Stomach smooth muscle (tissue), 2 donors: Measurements from ENCODE around the gene ZNF804A.

ENCODE experiments used
- H3K27ac ChIP-seq: one replicate; pipeline ENCODE4 v1.7.0; 2013; ENCODE audit warnings: mild to moderate bottlenecking, low read length, inconsistent platforms
- H3K27me3 ChIP-seq, 2 donors: one replicate each; pipeline ENCODE4 v1.7.0; 2013; ENCODE audit warnings: low read length in 2 of 2; ENCODE audit not compliant: insufficient read depth in 2 of 2, control insufficient read depth in 1 of 2
- H3K36me3 ChIP-seq, 2 donors: one replicate each; pipeline ENCODE4 v1.7.0; 2013; ENCODE audit warnings: low read length in 2 of 2; ENCODE audit not compliant: control insufficient read depth in 2 of 2, insufficient read depth in 2 of 2
- H3K4me1 ChIP-seq: one replicate; pipeline ENCODE4 v1.7.0; 2013; ENCODE audit warnings: low read length; ENCODE audit not compliant: control insufficient read depth, insufficient read depth
- H3K4me3 ChIP-seq, 2 donors: one replicate each; pipeline ENCODE4 v1.7.0; 2013; ENCODE audit warnings: low read length in 2 of 2
- H3K9ac ChIP-seq, 2 donors: one replicate each; pipeline ENCODE4 v1.7.0; 2013; ENCODE audit warnings: low read length in 2 of 2, mild to moderate bottlenecking in 1 of 2
- H3K9me3 ChIP-seq, 2 donors: one replicate each; pipeline ENCODE4 v1.7.0; 2013; ENCODE audit warnings: low read length in 2 of 2; ENCODE audit not compliant: control insufficient read depth in 2 of 2
- donor health status: healthy.
- donor health status: Pancreatic carcinoma.

ZNF804A gene

DNA sequence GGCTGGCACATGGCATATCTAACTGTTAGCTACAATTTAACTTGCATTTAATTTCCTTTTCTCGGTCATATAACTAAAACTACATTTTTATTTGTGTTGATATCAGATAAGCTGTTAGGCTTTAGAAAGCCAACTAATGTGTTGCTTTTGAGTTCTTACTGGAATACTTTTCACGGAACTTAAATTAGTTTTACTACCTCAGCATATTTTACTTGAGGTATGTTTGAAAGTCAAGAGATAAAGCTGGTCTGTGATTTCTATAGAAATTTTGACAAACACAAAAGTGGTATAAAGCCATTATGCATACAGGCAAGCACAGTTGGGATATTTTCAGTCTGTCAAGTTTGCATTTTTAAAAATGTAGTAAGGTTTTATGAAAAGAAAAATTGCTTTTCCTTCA is 162.6 kb downstream of the ZNF804A start:
- no peaks in the 10 kb centered on the region for H3K27me3 ChIP-seq
- H3K4me1 ChIP-seq = no peaks in the 10 kb centered on the region
- H3K4me3 ChIP-seq = no peak overlapping the region
- no peak overlapping the region for H3K9ac ChIP-seq
- no peaks in the 10 kb centered on the region for H3K36me3 ChIP-seq
- no peak overlapping the region for H3K27ac ChIP-seq
- H3K9me3 ChIP-seq = no peaks in the 10 kb centered on the region

DNA sequence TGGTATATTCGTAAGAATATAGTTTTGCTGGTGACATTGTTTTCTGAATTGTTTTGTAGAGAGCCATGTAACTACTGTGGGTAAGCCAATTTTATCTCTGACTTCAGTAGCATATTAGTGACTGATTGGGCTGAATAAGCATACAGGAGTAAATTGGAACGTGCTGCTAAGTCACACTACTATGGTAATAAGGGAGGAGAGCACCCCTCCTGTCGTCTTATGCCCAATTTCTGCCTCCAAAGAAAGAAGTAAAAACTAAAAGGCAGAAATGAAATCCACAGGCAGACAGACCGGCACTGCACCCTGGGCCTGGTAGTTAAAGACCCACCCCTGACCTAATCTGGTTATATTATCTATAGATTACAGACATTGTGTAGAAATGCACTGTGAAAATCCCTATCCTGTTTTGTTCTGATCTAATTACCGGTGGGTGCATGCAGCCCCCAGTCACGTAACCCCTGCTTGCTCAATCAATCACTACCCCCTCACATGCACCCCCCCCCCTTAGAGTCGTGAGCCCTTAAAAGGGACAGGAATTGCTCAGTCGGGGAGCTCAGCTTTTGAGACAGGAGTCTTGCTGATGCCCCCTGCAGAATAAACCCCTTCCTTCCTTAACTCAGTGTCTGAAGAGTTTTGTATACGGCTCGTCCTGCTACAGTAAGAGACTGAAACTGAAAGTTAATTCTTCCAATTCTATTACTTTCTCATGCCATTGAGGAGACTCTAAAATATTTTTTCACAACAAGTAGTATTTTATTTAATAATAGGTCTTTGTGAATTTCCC is 167.0 kb downstream of the ZNF804A start:
- no peaks in the 10 kb centered on the region for H3K27me3 ChIP-seq
- H3K4me3 ChIP-seq = no peak overlapping the region
- H3K4me1 ChIP-seq = no peaks in the 10 kb centered on the region
- H3K9ac ChIP-seq = no peak overlapping the region
- H3K27ac ChIP-seq = no peak overlapping the region
- no peaks in the 10 kb centered on the region for H3K36me3 ChIP-seq
- H3K9me3 ChIP-seq = no peaks in the 10 kb centered on the region

DNA sequence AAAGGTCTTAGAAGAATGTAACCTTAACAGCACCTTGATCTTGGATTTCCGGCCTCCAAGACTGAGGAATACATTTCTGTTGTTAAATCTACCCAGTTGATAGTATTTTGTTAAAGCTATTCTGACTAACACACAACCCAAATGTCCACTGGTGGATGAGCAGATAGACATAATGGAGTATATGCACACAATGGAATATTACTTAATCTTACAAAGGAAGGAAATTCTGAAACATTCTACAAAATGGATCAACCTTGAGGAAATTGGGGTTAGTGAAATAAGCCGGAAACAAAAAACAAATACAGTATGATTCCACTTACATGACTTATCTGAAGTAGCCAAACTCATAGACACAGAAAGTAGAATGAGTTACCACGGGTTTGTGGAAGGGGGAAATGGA is 168.7 kb downstream of the ZNF804A start:
- H3K27me3 ChIP-seq = no peaks in the 10 kb centered on the region
- no peak overlapping the region for H3K4me3 ChIP-seq
- no peak overlapping the region for H3K9ac ChIP-seq
- H3K9me3 ChIP-seq = no peaks in the 10 kb centered on the region
- no peaks in the 10 kb centered on the region for H3K36me3 ChIP-seq
- no peak overlapping the region for H3K27ac ChIP-seq
- H3K4me1 ChIP-seq = no peaks in the 10 kb centered on the region

DNA sequence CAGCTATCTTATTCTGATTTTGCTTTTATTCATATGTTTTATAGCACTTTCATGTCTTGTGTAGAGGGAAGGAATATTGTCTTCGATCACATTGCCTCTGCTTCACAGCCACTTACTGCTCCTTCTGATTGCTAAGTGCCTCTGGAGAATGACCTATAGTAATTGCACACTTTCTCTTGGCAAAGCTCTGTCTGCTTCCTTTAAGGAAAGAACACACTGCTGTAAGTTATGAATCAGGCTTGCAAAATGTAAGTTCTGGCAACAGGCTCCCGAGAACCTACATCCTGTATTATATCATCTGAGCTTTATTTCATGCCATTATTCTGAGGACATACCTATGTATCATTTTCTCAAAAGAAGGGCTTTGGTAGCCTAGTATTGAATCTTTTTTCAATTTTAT is 170.7 kb downstream of the ZNF804A start:
- Histone ChIP-seq H3K9ac (no peak overlapping the region), H3K4me1 (no peaks in the 10 kb centered on the region), H3K4me3 (no peak overlapping the region), H3K27me3 (no peaks in the 10 kb centered on the region), H3K9me3 (no peaks in the 10 kb centered on the region), H3K27ac (no peak overlapping the region), H3K36me3 (no peaks in the 10 kb centered on the region)

DNA sequence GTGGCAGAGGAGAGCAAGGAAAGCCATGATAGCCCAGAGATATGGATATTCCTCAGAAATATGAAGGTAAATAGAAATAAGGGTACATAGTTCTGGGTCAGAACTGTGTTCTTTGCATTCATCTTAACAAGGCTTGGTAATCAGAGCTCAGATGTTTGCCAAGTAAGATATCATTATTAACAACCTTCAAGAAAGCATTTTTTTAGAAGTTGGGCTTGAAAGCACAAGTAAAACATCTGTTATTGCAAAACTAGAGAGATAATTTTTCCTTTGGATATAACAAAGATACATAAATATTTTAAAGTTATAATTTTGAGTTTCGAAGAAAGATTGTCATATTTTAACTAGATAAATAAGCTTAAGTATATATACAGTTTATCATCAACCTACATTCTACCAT is 171.4 kb downstream of the ZNF804A start:
- no peaks in the 10 kb centered on the region for H3K9me3 ChIP-seq

DNA sequence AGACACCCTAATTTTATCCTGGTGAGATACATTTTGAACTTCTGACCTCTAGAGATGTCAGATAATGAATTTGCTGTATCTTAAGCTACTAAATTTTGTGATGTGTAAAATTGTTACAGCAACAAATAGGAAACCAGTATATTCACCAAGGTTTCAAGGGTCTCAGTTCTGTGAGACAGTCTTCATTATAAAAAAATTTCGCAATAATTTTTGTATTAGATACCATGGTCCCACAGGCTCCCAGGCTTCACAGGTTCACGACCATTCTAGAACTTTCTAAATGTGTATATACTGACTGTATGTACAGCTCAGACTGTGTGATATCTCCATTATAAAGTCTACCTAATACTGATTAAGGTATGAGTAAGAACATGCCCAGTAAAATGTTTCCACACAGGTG is 181.4 kb downstream of the ZNF804A start:
- Histone ChIP-seq H3K4me1 (no peaks in the 10 kb centered on the region), H3K4me3 (no peak overlapping the region), H3K9me3 (no peaks in the 10 kb centered on the region), H3K9ac (no peak overlapping the region), H3K27me3 (no peaks in the 10 kb centered on the region), H3K36me3 (no peaks in the 10 kb centered on the region), H3K27ac (no peak overlapping the region)

More for the DNA sequence above, 171.4 kb downstream of the ZNF804A start:
- H3K27ac ChIP-seq = no peak overlapping the region
- no peak overlapping the region for H3K9ac ChIP-seq
- no peaks in the 10 kb centered on the region for H3K27me3 ChIP-seq
- no peaks in the 10 kb centered on the region for H3K4me1 ChIP-seq
- no peaks in the 10 kb centered on the region for H3K36me3 ChIP-seq
- no peak overlapping the region for H3K4me3 ChIP-seq

DNA sequence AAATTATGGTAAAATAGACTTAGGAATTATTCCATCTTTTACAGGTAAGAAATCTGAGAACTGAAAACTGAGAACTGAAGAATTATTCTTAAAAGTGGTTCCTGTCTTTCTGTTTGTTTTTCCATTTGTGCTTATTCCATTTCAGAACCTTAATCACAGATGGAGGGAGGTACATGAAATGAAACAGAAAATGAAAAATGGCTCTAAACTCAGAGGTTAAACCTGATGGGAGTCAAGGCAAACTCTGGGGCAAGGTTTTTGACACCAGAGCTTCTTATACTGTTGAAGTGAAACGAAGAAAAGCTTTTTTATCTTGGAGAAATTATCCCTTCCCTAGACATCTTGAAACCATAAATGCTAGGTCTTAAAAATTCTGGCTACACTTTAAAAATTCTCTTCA is 182.1 kb downstream of the ZNF804A start:
- H3K36me3 ChIP-seq = no peaks in the 10 kb centered on the region
- H3K4me3 ChIP-seq = no peak overlapping the region
- no peak overlapping the region for H3K9ac ChIP-seq
- no peaks in the 10 kb centered on the region for H3K9me3 ChIP-seq
- H3K27ac ChIP-seq = no peak overlapping the region
- no peaks in the 10 kb centered on the region for H3K27me3 ChIP-seq
- H3K4me1 ChIP-seq = no peaks in the 10 kb centered on the region

DNA sequence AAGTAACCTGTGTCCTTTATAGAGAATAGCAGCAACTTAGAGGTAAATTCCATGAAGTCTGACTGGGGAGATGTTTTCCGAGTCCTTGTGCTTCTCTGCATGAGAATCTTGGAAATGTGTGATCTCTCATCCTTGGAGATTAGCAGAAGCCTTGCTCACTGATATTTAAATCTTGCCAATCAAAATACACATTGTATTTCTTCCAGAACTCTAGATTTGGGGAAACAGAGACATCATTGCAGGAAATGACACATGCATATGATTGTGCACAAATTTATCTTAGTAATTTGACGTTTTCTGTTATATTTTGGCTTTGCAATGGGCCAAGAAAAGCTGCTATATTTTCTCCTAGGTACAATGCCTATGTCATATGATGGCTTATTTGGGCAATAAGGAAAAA is 182.6 kb downstream of the ZNF804A start:
- no peak overlapping the region for H3K4me3 ChIP-seq
- no peak overlapping the region for H3K9ac ChIP-seq
- H3K27ac ChIP-seq = no peak overlapping the region
- H3K4me1 ChIP-seq = no peaks in the 10 kb centered on the region
- no peaks in the 10 kb centered on the region for H3K36me3 ChIP-seq
- no peaks in the 10 kb centered on the region for H3K9me3 ChIP-seq
- no peaks in the 10 kb centered on the region for H3K27me3 ChIP-seq

DNA sequence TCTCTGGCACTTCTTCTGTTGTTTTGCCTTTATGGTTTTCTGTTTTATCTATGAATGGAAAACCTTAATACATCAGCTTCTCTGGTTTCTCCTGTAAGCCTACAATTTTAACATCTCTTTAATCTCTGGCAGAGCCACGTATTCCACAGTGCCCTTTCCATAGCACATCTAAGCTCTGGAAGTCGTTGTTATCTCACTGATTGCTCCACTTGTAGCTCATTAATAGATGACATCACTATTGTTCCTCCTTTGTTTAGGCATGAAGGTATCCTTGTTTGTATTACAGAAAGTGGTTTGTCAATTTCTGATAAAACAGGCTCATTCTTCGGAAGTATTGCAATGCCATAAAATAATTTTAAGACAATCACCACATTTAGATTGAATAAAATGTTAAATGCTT is 185.2 kb downstream of the ZNF804A start:
- no peaks in the 10 kb centered on the region for H3K9me3 ChIP-seq
- H3K27me3 ChIP-seq = no peaks in the 10 kb centered on the region
- H3K4me3 ChIP-seq = no peak overlapping the region
- H3K9ac ChIP-seq = no peak overlapping the region
- no peaks in the 10 kb centered on the region for H3K4me1 ChIP-seq
- no peaks in the 10 kb centered on the region for H3K36me3 ChIP-seq
- H3K27ac ChIP-seq = no peak overlapping the region

DNA sequence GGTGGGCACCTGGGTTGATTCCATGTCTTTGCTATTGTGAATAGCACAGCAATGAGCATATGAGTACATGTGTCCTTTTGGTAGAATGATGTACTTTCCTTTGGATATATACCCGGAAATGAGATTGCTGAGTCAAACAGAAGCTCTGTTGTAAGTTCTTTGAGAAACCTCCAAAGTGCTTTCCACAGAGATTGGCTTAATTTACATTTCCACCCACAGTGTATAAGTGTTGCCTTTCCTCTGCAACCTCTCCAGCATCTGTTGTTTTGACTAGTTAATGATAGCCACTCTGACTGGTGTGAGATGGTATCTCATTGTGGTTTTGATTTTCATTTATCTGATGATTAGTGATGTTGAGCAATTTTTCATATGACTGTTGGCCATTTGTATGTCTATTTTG is 194.8 kb downstream of the ZNF804A start:
- Histone ChIP-seq H3K36me3 (no peaks in the 10 kb centered on the region), H3K4me3 (no peak overlapping the region), H3K27ac (no peak overlapping the region)

DNA sequence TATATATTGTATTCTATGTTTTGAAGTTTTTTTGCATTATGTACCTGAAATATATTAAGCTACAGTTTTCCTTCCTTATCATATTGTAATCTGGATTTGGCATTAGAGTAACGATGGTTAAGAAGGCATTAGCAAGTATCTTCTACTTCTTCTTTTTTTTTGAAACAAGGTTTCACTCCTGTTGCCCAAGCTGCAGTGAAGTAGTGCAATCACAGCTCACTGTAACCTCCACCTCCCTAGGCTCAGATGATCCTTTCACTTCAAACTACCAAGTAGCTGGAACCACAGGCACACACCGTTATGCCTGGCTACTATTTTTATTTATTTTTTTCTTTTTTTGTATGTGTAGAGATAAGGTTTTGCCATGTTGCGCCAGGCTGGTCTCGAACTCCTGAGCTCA is 201.1 kb downstream of the ZNF804A start:
- no peaks in the 10 kb centered on the region for H3K36me3 ChIP-seq
- no peaks in the 10 kb centered on the region for H3K4me1 ChIP-seq
- no peak overlapping the region for H3K9ac ChIP-seq
- no peak overlapping the region for H3K4me3 ChIP-seq
- no peaks in the 10 kb centered on the region for H3K9me3 ChIP-seq
- H3K27me3 ChIP-seq = no peaks in the 10 kb centered on the region
- no peak overlapping the region for H3K27ac ChIP-seq

More for the DNA sequence above, 194.8 kb downstream of the ZNF804A start:
- H3K9ac ChIP-seq = no peak overlapping the region
- H3K27me3 ChIP-seq = no peaks in the 10 kb centered on the region
- peaks cover 0 to 3% of the 10 kb centered on the region in 2 donors for H3K9me3 ChIP-seq
- no peaks in the 10 kb centered on the region for H3K4me1 ChIP-seq
